ENCODE data around the gene ATG4C.

Gene ATG4C

GRCh38 chr1:62834400-62834961, 50.5 kb downstream of the ATG4C start:
- no peak for DNase-seq (ENCODE audit: low read depth, low spot score)
- no peak overlapping the region for H3K27ac ChIP-seq

- no peak for DNase-seq (ENCODE audit: low read depth, low spot score)
Measured at GRCh38 chr1:62836856-62837540, 53.1 kb downstream of the ATG4C start.

GRCh38 chr1:62840555-62840954, 56.6 kb downstream of the ATG4C start:
- DNase-seq (ENCODE audit: low read depth, low spot score) = no peak
- no peak overlapping the region for H3K27ac ChIP-seq

More at GRCh38 chr1:62836856-62837540, 53.1 kb downstream of the ATG4C start:
- no peak overlapping the region for H3K27ac ChIP-seq

GRCh38 chr1:62841587-62842169, 57.7 kb downstream of the ATG4C start:
- no peak for DNase-seq (ENCODE audit: low read depth, low spot score)
- H3K27ac ChIP-seq = no peak overlapping the region

- no peak overlapping the region for H3K27ac ChIP-seq
- no peak for DNase-seq (ENCODE audit: low read depth, low spot score)
Measured at GRCh38 chr1:62844030-62844429, 60.1 kb downstream of the ATG4C start.

GRCh38 chr1:62849031-62849430, 65.1 kb downstream of the ATG4C start:
- no peak overlapping the region for H3K27ac ChIP-seq
- no peak for DNase-seq (ENCODE audit: low read depth, low spot score)

- H3K27ac ChIP-seq = no peak overlapping the region
- DNase-seq (ENCODE audit: low read depth, low spot score) = no peak
Measured at GRCh38 chr1:62852253-62852652, 68.3 kb downstream of the ATG4C start.

- no peak overlapping the region for H3K27ac ChIP-seq
- no peak for DNase-seq (ENCODE audit: low read depth, low spot score)
Measured at GRCh38 chr1:62856960-62857359, 73.0 kb downstream of the ATG4C start.

- no peak overlapping the region for H3K27ac ChIP-seq
- DNase-seq (ENCODE audit: low read depth, low spot score) = no peak
Measured at GRCh38 chr1:62869217-62869754, 85.4 kb downstream of the ATG4C start.

- DNase-seq (ENCODE audit: low read depth, low spot score) = no peak
- no peak overlapping the region for H3K27ac ChIP-seq
Measured at GRCh38 chr1:62870148-62870547, 86.2 kb downstream of the ATG4C start.

- DNase-seq (ENCODE audit: low read depth, low spot score) = no peak
- no peak overlapping the region for H3K27ac ChIP-seq
Measured at GRCh38 chr1:62875676-62876075, 91.7 kb downstream of the ATG4C start.

- DNase-seq (ENCODE audit: low read depth, low spot score) = no peak
- H3K27ac ChIP-seq = no peak overlapping the region
Measured at GRCh38 chr1:62876535-62876934, 92.6 kb downstream of the ATG4C start.

GRCh38 chr1:62877579-62877978, 93.6 kb downstream of the ATG4C start:
- H3K27ac ChIP-seq = no peak overlapping the region

GRCh38 chr1:62879962-62880361, 96.0 kb downstream of the ATG4C start:
- no peak for DNase-seq (ENCODE audit: low read depth, low spot score)

More at GRCh38 chr1:62877579-62877978, 93.6 kb downstream of the ATG4C start:
- DNase-seq (ENCODE audit: low read depth, low spot score) = no peak

GRCh38 chr1:62882201-62883104, 98.5 kb downstream of the ATG4C start:
- H3K27ac ChIP-seq = no peak overlapping the region
- no peak for DNase-seq (ENCODE audit: low read depth, low spot score)

More at GRCh38 chr1:62879962-62880361, 96.0 kb downstream of the ATG4C start:
- no peak overlapping the region for H3K27ac ChIP-seq

- no peak for DNase-seq (ENCODE audit: low read depth, low spot score)
- H3K27ac ChIP-seq = no peak overlapping the region
Measured at GRCh38 chr1:62884156-62884740, 100.3 kb downstream of the ATG4C start.

- H3K27ac ChIP-seq = no peak overlapping the region
- DNase-seq (ENCODE audit: low read depth, low spot score) = no peak
Measured at GRCh38 chr1:62887799-62888507, 104.0 kb downstream of the ATG4C start.

GRCh38 chr1:62891956-62892562, 108.1 kb downstream of the ATG4C start:
- no peak overlapping the region for H3K27ac ChIP-seq
- DNase-seq (ENCODE audit: low read depth, low spot score) = peak; percentile 45

GRCh38 chr1:62897788-62898187, 113.9 kb downstream of the ATG4C start:
- no peak for DNase-seq (ENCODE audit: low read depth, low spot score)
- H3K27ac ChIP-seq = no peak overlapping the region

Data from epithelial cell of prostate (primary cell).